Type B pancreatic cell (in vitro differentiated cells): Measurements from ENCODE around the gene MESD. TPM values are rescaled to one million over a fixed set of nuclear protein-coding genes. Genes with fewer than 3 reads are reported as not detected.
"Not testable (repeated sequence)": the region's sequence is repeated elsewhere in the genome, so short reads cannot be mapped to it uniquely, and the experiment has no call there.

ENCODE experiments used
- DNase-seq: peaks from one replicate; pipeline ENCODE4 v3.0.0; 2021; ENCODE audit warnings: mixed read lengths; ENCODE audit not compliant: unreplicated experiment; ENCODE audit errors: extremely low spot score
- H3K27ac Mint-ChIP-seq: 2 replicates; pipeline ENCODE4 v1.8.0; 2021; ENCODE audit warnings: mild to moderate bottlenecking, mixed read lengths
- H3K27me3 Mint-ChIP-seq: 2 replicates; pipeline ENCODE4 v1.8.0; 2021; ENCODE audit warnings: mixed read lengths
- H3K36me3 Mint-ChIP-seq: 2 replicates; pipeline ENCODE4 v1.8.0; 2021; ENCODE audit warnings: mixed read lengths
- H3K4me1 Mint-ChIP-seq: one replicate; pipeline ENCODE4 v1.8.0; 2021; ENCODE audit warnings: mixed read lengths; ENCODE audit not compliant: unreplicated experiment
- H3K4me3 Mint-ChIP-seq: 2 replicates; pipeline ENCODE4 v1.8.0; 2021; ENCODE audit warnings: mild to moderate bottlenecking, mixed read lengths
- H3K9me3 Mint-ChIP-seq: 2 replicates; pipeline ENCODE4 v1.8.0; 2021; ENCODE audit warnings: mixed read lengths
- CTCF ChIP-seq: fragments of 200-600 bp; sonication (generic); conservative IDR thresholded peaks from 2 replicates; pipeline ENCODE4 v1.5.0; 2021; ENCODE audit warnings: antibody characterized with exemption, mild to moderate bottlenecking
- total RNA-seq: library from RNA; stranded (reverse); gene quantifications from 2 replicates; pipeline ENCODE4 v1.2.1, GENCODE V29; 2021; ENCODE audit warnings: low replicate concordance

MESD gene
- total RNA-seq, 1 donor from 2014 or later = 36.6 TPM

GRCh38 chr15:80957556-80957955, 32.1 kb downstream of the MESD start:
- Mint-ChIP-seq H3K36me3 (peaks cover 35% of the 10 kb centered on the region), H3K27ac (no peak overlapping the region), H3K4me3 (no peak overlapping the region)

DNA sequence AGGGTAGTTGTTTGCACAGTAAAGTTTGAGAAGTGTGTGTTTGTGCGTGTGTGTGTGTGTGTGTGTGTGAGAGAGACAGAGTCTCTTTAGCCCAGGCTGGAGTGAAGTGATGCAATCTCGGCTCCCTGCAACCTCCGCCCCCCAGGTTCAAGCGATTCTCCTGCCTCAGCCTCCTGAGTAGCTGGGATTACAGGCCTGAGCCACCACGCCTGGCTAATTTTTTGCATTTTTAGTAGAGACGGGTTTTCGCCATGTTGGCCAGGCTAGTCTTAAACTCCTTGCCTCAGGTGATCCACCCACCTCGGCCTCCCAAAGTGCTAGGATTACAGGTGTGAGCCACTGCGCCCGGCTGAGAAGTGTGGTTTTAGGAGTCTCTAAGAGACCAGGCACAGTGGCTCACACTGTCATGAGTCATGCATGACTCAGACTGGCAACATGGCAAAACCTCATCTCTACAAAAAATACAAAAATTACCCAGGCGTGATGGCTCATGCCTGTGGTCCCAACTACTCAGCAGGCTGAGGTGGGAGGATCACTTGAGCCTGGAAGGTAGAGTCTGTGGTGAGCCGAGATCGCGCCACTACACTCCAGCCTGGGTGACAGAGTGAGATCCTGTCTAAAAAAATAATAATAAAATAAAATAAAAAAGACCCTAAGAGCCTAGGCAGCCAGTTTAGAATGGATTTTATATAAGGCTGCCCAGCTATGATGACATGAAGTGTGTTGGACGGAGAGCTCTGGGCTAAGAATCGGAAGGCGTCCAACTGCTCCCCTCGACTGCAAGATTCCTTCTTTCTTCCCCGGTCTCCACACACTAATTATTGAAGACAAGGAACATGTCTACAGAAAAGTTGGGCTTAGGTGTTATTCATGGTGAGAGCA, 33.8 kb downstream of the MESD start:
- not testable (repeated sequence) for H3K4me3 Mint-ChIP-seq, H3K27ac Mint-ChIP-seq, H3K27me3 Mint-ChIP-seq, DNase-seq, H3K9me3 Mint-ChIP-seq
- H3K4me1 Mint-ChIP-seq = peaks cover 15% of the 10 kb centered on the region
- peaks cover 37% of the 10 kb centered on the region for H3K36me3 Mint-ChIP-seq

More at GRCh38 chr15:80957556-80957955, 32.1 kb downstream of the MESD start:
- TF ChIP-seq CTCF = no peak
- no peak for DNase-seq
- no peaks in the 10 kb centered on the region for H3K27me3 Mint-ChIP-seq
- peaks cover 15% of the 10 kb centered on the region for H3K4me1 Mint-ChIP-seq
- H3K9me3 Mint-ChIP-seq = no peaks in the 10 kb centered on the region

GRCh38 chr15:80953953-80954778, 35.5 kb downstream of the MESD start:
- Mint-ChIP-seq H3K4me1 (peaks cover 15% of the 10 kb centered on the region), H3K4me3 (no peak overlapping the region), H3K9me3 (no peaks in the 10 kb centered on the region), H3K36me3 (peaks cover 32% of the 10 kb centered on the region), H3K27me3 (no peaks in the 10 kb centered on the region), H3K27ac (no peak overlapping the region)
- no peak for TF ChIP-seq CTCF
- DNase-seq = no peak

GRCh38 chr15:80953001-80953952, 36.3 kb downstream of the MESD start:
- Mint-ChIP-seq H3K27ac (no peak overlapping the region), H3K27me3 (no peaks in the 10 kb centered on the region), H3K4me1 (peaks cover 15% of the 10 kb centered on the region), H3K9me3 (no peaks in the 10 kb centered on the region), H3K4me3 (no peak overlapping the region), H3K36me3 (peaks cover 27% of the 10 kb centered on the region)
- TF ChIP-seq CTCF = no peak
- no peak for DNase-seq

GRCh38 chr15:80951941-80952340, 37.7 kb downstream of the MESD start:
- H3K27ac Mint-ChIP-seq = peak overlapping the region; percentile 13
- no peak for DNase-seq
- H3K9me3 Mint-ChIP-seq = no peaks in the 10 kb centered on the region
- H3K4me3 Mint-ChIP-seq = no peak overlapping the region
- no peak for TF ChIP-seq CTCF
- peaks cover 34% of the 10 kb centered on the region for H3K36me3 Mint-ChIP-seq
- H3K4me1 Mint-ChIP-seq = peaks cover 15% of the 10 kb centered on the region
- H3K27me3 Mint-ChIP-seq = no peaks in the 10 kb centered on the region
